ENCODE data around the gene GH1.
"Not testable (repeated sequence)": the region's sequence is repeated elsewhere in the genome, so short reads cannot be mapped to it uniquely, and the experiment has no call there.

Gene GH1

DNA sequence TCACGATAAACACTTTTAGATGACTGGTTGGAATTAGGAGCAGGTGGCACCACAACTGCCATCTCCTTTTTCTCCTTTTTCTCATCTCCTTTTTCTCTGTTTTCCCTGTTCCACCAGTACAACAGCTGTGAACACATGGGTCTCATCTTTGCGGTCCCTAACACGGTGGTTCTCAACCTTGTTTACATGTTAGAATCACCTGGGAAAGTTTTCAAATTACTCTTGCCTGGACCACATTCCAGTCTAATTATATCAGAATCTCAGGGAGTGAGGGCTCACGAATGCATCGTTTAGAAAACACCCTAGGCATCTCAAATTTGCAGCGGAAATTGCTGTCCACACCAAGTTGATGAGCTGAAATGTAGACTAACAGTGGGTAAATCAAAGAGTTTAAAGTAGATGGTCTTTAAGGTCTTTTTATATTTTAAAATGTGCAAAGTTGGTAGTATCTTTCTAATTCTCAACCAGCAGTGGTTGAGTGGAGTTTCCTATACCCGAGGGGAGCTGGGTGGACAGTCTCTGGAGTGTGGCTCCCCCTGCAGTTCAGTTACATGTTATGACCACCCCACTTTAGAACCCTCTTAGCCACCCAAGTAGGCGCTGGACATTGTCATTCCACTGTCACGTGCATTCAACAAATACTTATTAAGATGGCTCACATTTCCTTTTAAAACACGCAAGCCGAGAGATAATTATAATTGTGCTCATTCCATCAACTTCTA is 26.2 kb downstream of the GH1 start:
- H3K4me3 ChIP-seq (ENCODE audit: low read depth, low read length); H2AFZ ChIP-seq (ENCODE audit: low read length, unreplicated experiment); H3K27ac ChIP-seq (ENCODE audit: low read depth, low read length); H3K36me3 ChIP-seq (ENCODE audit: insufficient read depth, low read length); H3K79me2 ChIP-seq (ENCODE audit: control insufficient read depth, insufficient read depth, low read length, unreplicated experiment); H3K4me1 ChIP-seq (ENCODE audit: control insufficient read depth, insufficient read depth, low read length, unreplicated experiment); H3K27me3 ChIP-seq (ENCODE audit: insufficient read depth, low read length): not testable (repeated sequence)

DNA sequence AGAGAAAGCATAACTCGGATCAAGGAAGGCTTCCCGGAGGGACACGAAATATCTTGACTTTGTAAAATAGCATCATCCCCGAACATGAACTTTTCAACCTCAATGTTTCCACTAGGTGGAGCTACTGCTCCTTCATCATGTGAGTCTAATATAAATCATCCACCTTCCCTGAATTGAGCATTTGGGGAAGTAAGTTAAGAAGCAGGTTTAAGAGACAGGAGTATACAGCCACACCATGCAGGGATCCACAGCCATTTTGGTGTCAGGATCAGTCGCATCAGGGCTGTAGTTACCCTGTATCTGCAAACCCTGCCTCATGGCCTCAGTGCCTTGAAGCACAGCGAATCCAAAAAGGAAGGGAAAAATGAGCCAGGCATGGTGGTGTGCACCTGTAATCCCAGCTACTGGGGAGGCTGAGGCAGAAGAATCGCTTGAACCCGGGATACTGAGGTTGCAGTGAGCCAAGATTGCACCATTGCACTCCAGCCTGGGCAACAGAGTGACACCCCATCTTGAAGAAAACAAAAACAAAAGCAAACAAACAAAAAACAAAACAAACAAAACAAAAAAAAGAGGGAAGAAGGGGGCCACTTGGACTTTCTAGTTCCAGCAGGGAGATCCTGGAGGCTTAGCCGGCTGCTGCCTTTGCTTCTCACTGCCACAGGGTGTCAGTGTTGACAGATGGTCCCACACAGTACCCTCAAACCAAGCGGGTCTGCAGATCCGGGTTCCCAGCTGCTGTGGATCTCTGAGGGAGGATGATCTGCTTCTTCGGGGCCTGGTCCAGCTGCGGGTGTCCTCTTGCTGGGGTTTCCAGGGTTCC is 29.4 kb downstream of the GH1 start:
- not testable (repeated sequence) for H3K36me3 ChIP-seq (ENCODE audit: insufficient read depth, low read length); H2AFZ ChIP-seq (ENCODE audit: low read length, unreplicated experiment); H3K4me3 ChIP-seq (ENCODE audit: low read depth, low read length); H3K79me2 ChIP-seq (ENCODE audit: control insufficient read depth, insufficient read depth, low read length, unreplicated experiment); H3K27ac ChIP-seq (ENCODE audit: low read depth, low read length); H3K4me1 ChIP-seq (ENCODE audit: control insufficient read depth, insufficient read depth, low read length, unreplicated experiment); H3K27me3 ChIP-seq (ENCODE audit: insufficient read depth, low read length)

DNA sequence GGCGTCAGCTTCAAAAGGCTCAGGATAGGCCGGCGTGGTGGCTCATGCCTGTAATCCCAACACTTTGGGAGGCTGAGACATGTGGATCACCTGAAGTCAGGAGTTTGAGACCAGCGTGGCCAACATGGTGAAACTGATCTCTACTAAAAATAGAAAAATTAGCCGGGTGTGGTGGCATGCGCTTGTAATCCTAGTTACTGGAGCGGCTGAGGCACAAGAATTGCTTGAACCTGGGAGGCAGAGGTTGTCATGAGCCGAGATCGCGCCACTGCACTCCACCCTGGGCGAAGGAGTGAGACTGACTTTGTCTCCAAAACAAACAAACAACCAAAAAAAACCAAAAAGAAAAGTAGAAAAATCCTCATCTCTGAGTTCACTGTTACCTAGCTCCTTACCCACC is 33.5 kb downstream of the GH1 start:
- not testable (repeated sequence) for H3K79me2 ChIP-seq (ENCODE audit: control insufficient read depth, insufficient read depth, low read length, unreplicated experiment); H3K4me3 ChIP-seq (ENCODE audit: low read depth, low read length); H3K27ac ChIP-seq (ENCODE audit: low read depth, low read length); H3K4me1 ChIP-seq (ENCODE audit: control insufficient read depth, insufficient read depth, low read length, unreplicated experiment); H3K27me3 ChIP-seq (ENCODE audit: insufficient read depth, low read length); H2AFZ ChIP-seq (ENCODE audit: low read length, unreplicated experiment); H3K36me3 ChIP-seq (ENCODE audit: insufficient read depth, low read length)

DNA sequence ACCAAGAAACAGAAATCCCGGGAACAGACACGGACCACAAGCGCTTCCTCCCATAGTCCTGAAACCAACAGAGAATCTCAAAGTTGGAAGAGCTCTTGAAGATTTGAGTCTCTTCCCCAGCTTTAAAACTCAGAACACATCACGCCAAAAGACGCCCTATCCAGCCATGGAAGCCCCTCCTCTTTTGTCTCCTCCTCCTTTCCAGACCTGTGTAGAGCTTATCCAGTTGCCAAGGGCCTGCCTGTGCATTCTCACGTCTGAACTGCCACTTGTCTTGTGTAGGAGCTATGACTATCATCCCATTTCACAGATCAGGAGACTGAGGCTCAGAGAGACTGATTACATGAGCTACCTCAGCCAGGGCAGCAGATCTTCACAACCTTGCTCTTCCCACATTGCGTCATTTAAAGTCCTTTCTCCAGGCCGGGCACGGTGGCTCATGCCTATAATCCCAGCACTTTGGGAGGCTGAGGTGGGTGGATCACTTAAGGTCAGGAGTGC is 36.0 kb downstream of the GH1 start:
- not testable (repeated sequence) for H2AFZ ChIP-seq (ENCODE audit: low read length, unreplicated experiment); H3K27me3 ChIP-seq (ENCODE audit: insufficient read depth, low read length); H3K4me3 ChIP-seq (ENCODE audit: low read depth, low read length); H3K27ac ChIP-seq (ENCODE audit: low read depth, low read length); H3K36me3 ChIP-seq (ENCODE audit: insufficient read depth, low read length); H3K4me1 ChIP-seq (ENCODE audit: control insufficient read depth, insufficient read depth, low read length, unreplicated experiment); H3K79me2 ChIP-seq (ENCODE audit: control insufficient read depth, insufficient read depth, low read length, unreplicated experiment)

DNA sequence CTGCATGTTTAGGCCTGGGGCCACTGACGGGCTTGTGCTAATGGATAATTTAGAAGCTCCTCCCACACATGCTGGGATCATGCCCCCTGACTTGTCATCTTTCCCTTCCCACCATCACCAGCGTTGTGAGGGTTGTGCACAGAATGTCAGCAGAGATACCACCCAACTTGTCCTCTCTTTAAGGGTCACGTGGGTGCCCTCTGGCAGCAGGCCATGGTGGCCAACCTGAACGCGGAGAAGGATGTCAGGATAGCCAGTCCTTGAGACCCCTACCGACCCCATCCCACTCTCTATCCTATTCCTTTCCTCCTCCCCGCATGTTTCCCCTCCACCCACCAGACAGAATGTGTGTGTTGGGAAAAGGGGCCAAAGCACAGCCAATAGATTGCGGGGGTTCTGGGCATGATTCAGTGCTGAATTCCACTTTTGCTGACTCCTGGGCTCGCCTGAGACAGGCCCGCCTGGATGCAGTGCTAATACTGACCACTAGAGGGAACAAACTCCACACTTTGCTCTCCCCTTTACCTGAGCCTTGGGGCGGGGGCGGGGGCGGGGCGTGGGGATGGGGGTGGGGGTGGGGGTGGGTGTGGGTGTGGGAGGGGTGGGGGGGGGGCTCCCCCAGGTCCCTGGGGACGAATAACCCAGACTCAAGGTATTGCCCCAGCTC is 36.6 kb downstream of the GH1 start, which contains the start of gene GH2:
TSS of gene GH2 (minus strand) at position 10 of the 667 bp plus-strand sequence. CDS start 143 bp downstream, outside the sequence.
- no peaks in the 10 kb centered on the region for H3K79me2 ChIP-seq (ENCODE audit: control insufficient read depth, insufficient read depth, low read length, unreplicated experiment)
- H3K27me3 ChIP-seq (ENCODE audit: insufficient read depth, low read length): peaks cover 7% of the 10 kb centered on the region; the same call in 1 of the 2 replicates
- no peak within 1 kb of the TSS for H3K4me3 ChIP-seq (ENCODE audit: low read depth, low read length)
- H3K27ac ChIP-seq (ENCODE audit: low read depth, low read length): no peak within 1 kb of the TSS
- H2AFZ ChIP-seq (ENCODE audit: low read length, unreplicated experiment): no peak within 1 kb of the TSS
- no peaks in the 10 kb centered on the region for H3K36me3 ChIP-seq (ENCODE audit: insufficient read depth, low read length)
- H3K4me1 ChIP-seq (ENCODE audit: control insufficient read depth, insufficient read depth, low read length, unreplicated experiment): no peaks in the 10 kb centered on the region

DNA sequence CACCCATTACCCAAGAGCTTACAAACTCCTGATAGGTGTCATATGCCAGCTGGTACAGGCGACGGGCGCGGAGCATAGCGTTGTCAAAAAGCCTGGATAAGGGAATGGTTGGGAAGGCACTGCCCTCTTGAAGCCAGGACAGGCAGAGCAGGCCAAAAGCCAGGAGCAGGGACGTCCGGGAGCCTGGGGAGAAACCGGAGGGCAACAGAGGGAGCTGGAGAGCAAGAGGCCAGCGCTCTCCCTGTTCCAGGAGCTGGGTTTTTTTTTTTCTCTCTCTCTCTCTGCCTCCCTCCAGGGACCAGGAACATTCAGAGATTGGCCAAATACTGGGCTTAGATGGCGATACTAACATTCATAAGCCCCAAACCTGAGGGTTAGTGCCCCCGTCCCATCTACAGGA is 37.3 kb downstream of the GH1 start:
- not testable (repeated sequence) for H3K36me3 ChIP-seq (ENCODE audit: insufficient read depth, low read length); H3K4me3 ChIP-seq (ENCODE audit: low read depth, low read length)

DNA sequence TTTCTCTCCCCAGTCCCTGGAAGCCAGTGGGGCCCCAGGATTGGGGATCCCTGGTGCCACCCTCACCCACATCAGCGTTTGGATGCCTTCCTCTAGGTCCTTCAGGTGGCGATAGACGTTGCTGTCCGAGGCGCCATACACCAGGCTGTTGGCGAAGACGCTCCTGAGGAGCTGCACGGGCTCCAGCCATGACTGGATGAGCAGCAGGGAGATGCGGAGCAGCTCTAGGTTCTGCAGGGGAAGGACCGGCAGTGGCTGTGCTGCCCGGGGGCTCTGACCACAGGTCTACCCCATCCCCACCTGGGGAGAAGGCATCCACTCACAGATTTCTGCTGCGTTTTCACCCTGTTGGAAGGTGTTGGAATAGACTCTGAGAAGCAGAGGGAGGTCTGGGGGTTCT is 37.9 kb downstream of the GH1 start:
- Histone ChIP-seq H2AFZ (ENCODE audit: low read length, unreplicated experiment) (no peak overlapping the region), H3K4me1 (ENCODE audit: control insufficient read depth, insufficient read depth, low read length, unreplicated experiment) (no peaks in the 10 kb centered on the region), H3K79me2 (ENCODE audit: control insufficient read depth, insufficient read depth, low read length, unreplicated experiment) (no peaks in the 10 kb centered on the region)

More for the DNA sequence above, 37.3 kb downstream of the GH1 start:
- peaks cover 12% of the 10 kb centered on the region; the same call in 1 of the 2 replicates for H3K27me3 ChIP-seq (ENCODE audit: insufficient read depth, low read length)
- H2AFZ ChIP-seq (ENCODE audit: low read length, unreplicated experiment); H3K79me2 ChIP-seq (ENCODE audit: control insufficient read depth, insufficient read depth, low read length, unreplicated experiment); H3K27ac ChIP-seq (ENCODE audit: low read depth, low read length); H3K4me1 ChIP-seq (ENCODE audit: control insufficient read depth, insufficient read depth, low read length, unreplicated experiment): not testable (repeated sequence)

DNA sequence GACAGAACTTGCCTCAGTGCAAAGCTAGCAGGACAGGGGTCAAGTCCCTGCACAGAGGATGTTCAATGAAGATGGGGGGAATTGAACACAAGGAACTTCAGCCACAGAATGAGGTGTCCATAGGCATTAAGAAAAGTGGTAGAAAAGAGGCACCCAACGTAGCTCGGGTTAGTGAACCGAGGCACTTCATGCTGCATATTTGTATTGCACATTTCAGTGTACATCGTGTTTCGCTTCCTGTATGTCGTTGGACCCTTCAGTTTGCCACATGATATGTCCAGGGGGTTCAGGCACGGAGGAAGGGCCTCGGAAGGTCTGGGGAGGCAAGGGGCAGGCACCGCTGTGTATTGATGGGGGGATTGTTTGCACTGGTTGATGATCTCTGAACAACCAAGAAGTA is 40.2 kb downstream of the GH1 start:
- H2AFZ ChIP-seq (ENCODE audit: low read length, unreplicated experiment); H3K4me3 ChIP-seq (ENCODE audit: low read depth, low read length); H3K27ac ChIP-seq (ENCODE audit: low read depth, low read length); H3K79me2 ChIP-seq (ENCODE audit: control insufficient read depth, insufficient read depth, low read length, unreplicated experiment); H3K36me3 ChIP-seq (ENCODE audit: insufficient read depth, low read length); H3K4me1 ChIP-seq (ENCODE audit: control insufficient read depth, insufficient read depth, low read length, unreplicated experiment): not testable (repeated sequence)
- peaks cover 12% of the 10 kb centered on the region; the same call in 1 of the 2 replicates for H3K27me3 ChIP-seq (ENCODE audit: insufficient read depth, low read length)

More for the DNA sequence above, 37.9 kb downstream of the GH1 start:
- Histone ChIP-seq H3K4me3 (ENCODE audit: low read depth, low read length) (no peak overlapping the region), H3K27ac (ENCODE audit: low read depth, low read length) (no peak overlapping the region), H3K36me3 (ENCODE audit: insufficient read depth, low read length) (no peaks in the 10 kb centered on the region), H3K27me3 (ENCODE audit: insufficient read depth, low read length) (peaks cover 12% of the 10 kb centered on the region; the same call in 1 of the 2 replicates)

DNA sequence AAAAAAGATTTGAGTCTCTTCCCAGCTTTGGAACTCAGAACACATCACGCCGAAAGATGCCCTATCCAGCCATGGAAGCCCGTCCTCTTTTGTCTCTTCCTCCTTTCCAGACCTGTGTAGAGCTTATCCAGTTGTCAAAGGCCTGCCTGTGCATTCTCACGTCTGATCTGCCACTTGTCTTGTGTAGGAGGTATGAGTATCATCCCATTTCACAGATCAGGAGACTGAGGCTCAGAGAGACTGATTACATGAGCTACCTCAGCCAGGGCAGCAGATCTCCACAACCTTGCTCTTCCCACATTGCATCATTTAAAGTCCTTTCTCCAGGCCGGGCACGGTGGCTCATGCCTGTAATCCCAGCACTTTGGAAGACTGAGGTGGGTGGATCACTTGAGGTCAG is 43.9 kb downstream of the GH1 start:
- not testable (repeated sequence) for H3K27me3 ChIP-seq (ENCODE audit: insufficient read depth, low read length); H3K4me1 ChIP-seq (ENCODE audit: control insufficient read depth, insufficient read depth, low read length, unreplicated experiment); H3K36me3 ChIP-seq (ENCODE audit: insufficient read depth, low read length); H3K4me3 ChIP-seq (ENCODE audit: low read depth, low read length); H3K79me2 ChIP-seq (ENCODE audit: control insufficient read depth, insufficient read depth, low read length, unreplicated experiment); H2AFZ ChIP-seq (ENCODE audit: low read length, unreplicated experiment); H3K27ac ChIP-seq (ENCODE audit: low read depth, low read length)

DNA sequence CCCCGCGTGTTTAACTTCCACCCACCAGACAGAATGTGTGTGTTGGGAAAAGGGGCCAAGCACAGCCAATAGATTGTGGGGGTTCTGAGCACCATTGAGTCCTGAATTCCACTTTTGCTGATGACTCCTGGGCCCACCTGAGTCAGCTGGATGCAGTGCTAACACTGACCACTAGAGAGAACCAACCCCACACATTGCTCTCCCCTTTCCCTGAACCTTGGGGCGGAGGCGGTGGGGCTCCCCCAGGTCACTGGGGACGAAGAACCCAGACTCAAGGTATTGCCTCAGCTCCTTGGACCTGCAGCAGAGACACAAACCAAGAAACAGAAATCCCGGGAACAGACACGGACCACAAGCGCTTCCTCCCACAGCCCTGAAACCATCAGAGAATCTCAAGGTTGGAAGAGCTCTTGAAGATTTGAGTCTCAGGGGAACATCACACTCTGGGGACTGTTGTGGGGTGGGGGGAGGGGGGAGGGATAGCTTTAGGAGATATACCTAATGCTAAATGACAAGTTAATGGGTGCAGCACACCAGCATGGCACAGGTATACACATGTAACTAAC is 44.5 kb downstream of the GH1 start:
- H3K79me2 ChIP-seq (ENCODE audit: control insufficient read depth, insufficient read depth, low read length, unreplicated experiment); H3K27me3 ChIP-seq (ENCODE audit: insufficient read depth, low read length); H3K4me1 ChIP-seq (ENCODE audit: control insufficient read depth, insufficient read depth, low read length, unreplicated experiment); H3K36me3 ChIP-seq (ENCODE audit: insufficient read depth, low read length); H3K4me3 ChIP-seq (ENCODE audit: low read depth, low read length); H3K27ac ChIP-seq (ENCODE audit: low read depth, low read length); H2AFZ ChIP-seq (ENCODE audit: low read length, unreplicated experiment): not testable (repeated sequence)

Measured in ACC112 (cell line).